ENCODE results near the gene APOA1. TPM values are rescaled to one million over a fixed set of nuclear protein-coding genes. Genes with fewer than 3 reads are reported as not detected.

Gene APOA1
- polyA plus RNA-seq, 1 of the 3 experiments (the other 2 are of a cell fraction), result 0.20 TPM

GRCh38 chr11:116838321-116839084 is 1.1 kb upstream of the APOA1 start:
- H3K36me3 ChIP-seq (replicated peaks in 1 of 2; ENCODE audit: control insufficient read depth in 1 of 2, insufficient read depth in 2 of 2, low read length in 1 of 2), result peaks cover 4 to 5% of the 10 kb centered on the region in 2 experiments
- TF ChIP-seq NFIC (IDR thresholded peaks at IDR 0.05; ENCODE audit: borderline replicate concordance) (no peak), PBX3 (IDR thresholded peaks at IDR 0.05) (no peak)
- DNase-seq, result no peak
- no peaks in the 10 kb centered on the region for H4K20me1 ChIP-seq (ENCODE audit: insufficient read depth)
- no peaks in the 10 kb centered on the region for H3K9me2 ChIP-seq
- ChIA-PET CTCF (interaction anchor here (1.0 kb wide), 1 partner anchor 48 kb away, joined by 3 read pairs; no protein-coding TSS in a partner anchor), POLR2A (no interaction called here)
- H3K4me2 ChIP-seq, result no peak overlapping the region
- no peak overlapping the region for H3K4me3 ChIP-seq (ENCODE audit: low read depth in 2 of 2, low read length in 1 of 2)
- H3F3A ChIP-seq (replicated peaks; ENCODE audit: insufficient read depth), result no peaks in the 10 kb centered on the region
- no peak overlapping the region for H2AFZ ChIP-seq (ENCODE audit: low read depth)
- no peak overlapping the region for H3K9ac ChIP-seq
- 88% methylated on average over 5 of the region's 6 CpGs for WGBS (ENCODE audit: low lambda C conversion rate)
- H3K27me3 ChIP-seq (ENCODE audit: insufficient read depth), result no peaks in the 10 kb centered on the region
- H3K27ac ChIP-seq (ENCODE audit: low read depth in 2 of 2, low read length in 1 of 2), result no peak overlapping the region
- no peaks in the 10 kb centered on the region for H3K79me2 ChIP-seq (ENCODE audit: insufficient read depth)
- H3K9me3 ChIP-seq, result no peaks in the 10 kb centered on the region
- H3K4me1 ChIP-seq (ENCODE audit: control insufficient read depth in 1 of 2, insufficient read depth in 2 of 2, low read depth in 1 of 2, low read length in 1 of 2), result peaks cover 0 to 16% of the 10 kb centered on the region in 2 experiments; a peak in 1 of 4 replicates

GRCh38 chr11:116836632-116836991 is 810 bp downstream of the APOA1 start:
- H2AFZ ChIP-seq (ENCODE audit: low read depth), result no peak overlapping the region
- no peak for TF ChIP-seq SIN3A (IDR thresholded peaks at IDR 0.05; ENCODE audit: borderline replicate concordance, low read depth, low read length)
- TF ChIP-seq ELF1 (IDR thresholded peaks at IDR 0.05), result no peak
- TF ChIP-seq CTCF (IDR thresholded peaks at IDR 0.05), result no peak
- TF ChIP-seq GATA2 (CRISPR knock-in tag; IDR thresholded peaks at IDR 0.05), result no peak
- TF ChIP-seq TEAD4 (IDR thresholded peaks at IDR 0.05; ENCODE audit: borderline replicate concordance, insufficient read depth), result no peak
- no peak for TF ChIP-seq RCOR1 (IDR thresholded peaks at IDR 0.05; ENCODE audit: low read length)
- no peak for TF ChIP-seq PBX3 (IDR thresholded peaks at IDR 0.05)
- no peak for TF ChIP-seq FOSL2 (IDR thresholded peaks at IDR 0.05; ENCODE audit: borderline replicate concordance, low read depth)
- TF ChIP-seq REST (IDR thresholded peaks at IDR 0.05; ENCODE audit: low read depth, low read length), result no peak
- TF ChIP-seq CHD2 (IDR thresholded peaks at IDR 0.05; ENCODE audit: low read length, partially characterized antibody), result no peak
- no peak for TF ChIP-seq USF1 (IDR thresholded peaks at IDR 0.05; ENCODE audit: borderline replicate concordance, low read depth)
- no peak for TF ChIP-seq RFX5 (IDR thresholded peaks at IDR 0.05; ENCODE audit: low read length)
- no peak for TF ChIP-seq USF2 (IDR thresholded peaks at IDR 0.05; ENCODE audit: borderline replicate concordance, low read depth, low read length)
- H3K4me2 ChIP-seq, result no peak overlapping the region
- DNase-seq, result no peak
- H3K4me1 ChIP-seq (ENCODE audit: control insufficient read depth in 1 of 2, insufficient read depth in 2 of 2, low read depth in 1 of 2, low read length in 1 of 2), result peaks cover 0 to 16% of the 10 kb centered on the region in 2 experiments; a peak in 1 of 4 replicates
- ChIA-PET POLR2A (interaction anchor here (1.7 kb wide), 1 partner anchor 46 kb away, joined by 9 read pairs; the partner anchor contains the start of gene APOA5), CTCF (interaction anchor here (0.7 to 3.1 kb wide), 19 partner anchors 9 to 308 kb away, joined by 3 to 59 read pairs (median 5); partner anchors contain the start of genes APOA4, APOA5, BUD13 and PAFAH1B2)
- no peaks in the 10 kb centered on the region for H3F3A ChIP-seq (replicated peaks; ENCODE audit: insufficient read depth)
- no peaks in the 10 kb centered on the region for H4K20me1 ChIP-seq (ENCODE audit: insufficient read depth)
- no peaks in the 10 kb centered on the region for H3K9me3 ChIP-seq
- H3K9ac ChIP-seq, result no peak overlapping the region
- H3K27me3 ChIP-seq (ENCODE audit: insufficient read depth), result no peaks in the 10 kb centered on the region
- H3K36me3 ChIP-seq (replicated peaks in 1 of 2; ENCODE audit: control insufficient read depth in 1 of 2, insufficient read depth in 2 of 2, low read length in 1 of 2), result no peaks in the 10 kb centered on the region
- 81% methylated on average over 5 of the region's 7 CpGs for WGBS (ENCODE audit: low lambda C conversion rate)
- no peaks in the 10 kb centered on the region for H3K79me2 ChIP-seq (ENCODE audit: insufficient read depth)
- H3K9me2 ChIP-seq, result no peaks in the 10 kb centered on the region
- H3K4me3 ChIP-seq (ENCODE audit: low read depth in 2 of 2, low read length in 1 of 2), result no peak overlapping the region
- H3K27ac ChIP-seq (ENCODE audit: low read depth in 2 of 2, low read length in 1 of 2), result no peak overlapping the region
